AG08395 (cell line): Measurements from ENCODE around the gene OR6Y1.

Source experiments
- DNase-seq: peaks from one replicate; pipeline ENCODE4 v3.0.0; 2012; ENCODE audit warnings: mixed read lengths, low spot score

The OR6Y1 gene, protein sequence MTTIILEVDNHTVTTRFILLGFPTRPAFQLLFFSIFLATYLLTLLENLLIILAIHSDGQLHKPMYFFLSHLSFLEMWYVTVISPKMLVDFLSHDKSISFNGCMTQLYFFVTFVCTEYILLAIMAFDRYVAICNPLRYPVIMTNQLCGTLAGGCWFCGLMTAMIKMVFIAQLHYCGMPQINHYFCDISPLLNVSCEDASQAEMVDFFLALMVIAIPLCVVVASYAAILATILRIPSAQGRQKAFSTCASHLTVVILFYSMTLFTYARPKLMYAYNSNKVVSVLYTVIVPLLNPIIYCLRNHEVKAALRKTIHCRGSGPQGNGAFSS

DNA sequence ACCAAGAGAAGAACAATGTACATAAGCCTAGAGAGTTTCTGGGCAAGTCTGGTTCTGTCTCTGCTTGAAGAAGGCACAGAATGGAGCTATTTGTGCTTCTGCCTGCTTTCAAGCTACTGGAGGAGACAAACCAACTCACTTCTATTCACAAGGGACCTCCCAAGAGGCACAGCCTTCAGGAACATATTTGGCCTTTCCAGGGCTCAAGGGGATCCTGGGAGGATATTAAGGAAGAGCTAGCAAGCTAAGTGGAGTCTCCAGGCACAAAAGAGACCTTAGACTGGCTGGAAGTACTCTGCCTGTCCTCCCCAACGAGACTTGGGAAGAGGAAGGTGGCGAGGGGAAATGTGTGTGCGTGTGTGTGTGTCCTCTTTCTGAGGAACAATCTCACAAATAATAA is at the start of gene OR6Y1:
TSS of gene OR6Y1 (minus strand) at position 54 of the 400 bp plus-strand sequence. CDS start 6,300 bp downstream, outside the sequence.
- DNase-seq, result no peak

DNA sequence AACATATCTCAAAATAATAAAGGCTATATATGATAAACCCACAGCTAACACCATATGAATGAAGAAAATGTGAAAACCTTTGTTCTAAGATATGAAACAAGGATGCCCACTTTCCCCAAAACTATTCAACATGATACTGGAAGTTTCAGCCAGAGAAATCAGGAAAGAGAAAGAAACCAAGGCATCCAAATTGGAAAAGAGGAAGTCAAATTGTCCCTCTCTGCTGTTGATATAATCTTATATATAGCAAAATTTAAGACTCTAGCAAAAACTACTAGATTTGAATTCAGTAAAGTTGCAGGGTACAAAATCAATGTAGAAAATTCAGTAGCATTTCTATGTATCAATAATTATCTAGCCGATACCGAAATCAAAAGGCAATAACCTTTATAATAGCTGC is 46.5 kb upstream of the OR6Y1 start:
- no peak for DNase-seq

DNA sequence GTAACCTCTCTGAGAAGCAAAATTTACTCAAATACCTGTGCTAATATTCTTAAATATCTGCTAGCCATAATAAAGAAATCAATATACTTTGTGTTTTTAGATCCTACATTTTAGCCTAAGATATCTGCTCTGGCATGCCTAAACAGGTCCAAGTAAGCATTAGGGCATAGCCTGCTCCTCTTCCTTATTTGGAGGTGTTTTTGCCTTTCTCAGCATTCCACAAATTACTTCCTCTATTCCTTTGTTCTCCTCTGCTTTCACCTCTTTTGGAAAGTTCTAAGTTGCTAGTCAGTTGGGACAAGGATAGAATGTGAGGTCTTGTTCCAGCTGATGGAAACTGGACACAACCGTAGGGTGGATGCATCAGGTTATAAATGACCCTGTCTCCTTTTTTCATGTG is 32.7 kb upstream of the OR6Y1 start:
- DNase-seq, result no peak

DNA sequence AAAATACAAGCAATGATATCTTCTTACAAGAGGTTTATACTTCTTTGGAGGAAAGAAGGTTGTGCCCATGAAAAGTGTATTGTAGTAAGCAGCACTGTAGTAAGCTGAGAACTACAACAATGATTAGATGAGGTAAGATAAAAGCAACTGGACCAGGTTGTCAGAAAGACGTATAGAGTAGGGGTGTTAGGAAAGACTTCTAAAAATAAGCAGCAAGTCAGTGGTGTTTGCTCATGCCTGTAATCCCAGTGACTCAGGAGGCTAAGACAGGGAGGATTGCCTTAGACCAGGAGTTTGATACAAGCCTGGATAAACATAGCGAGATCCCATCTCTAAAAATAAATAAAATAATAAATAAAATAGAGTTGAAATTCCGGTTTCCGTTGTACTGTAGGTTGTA is 29.8 kb upstream of the OR6Y1 start:
- DNase-seq, result no peak

DNA sequence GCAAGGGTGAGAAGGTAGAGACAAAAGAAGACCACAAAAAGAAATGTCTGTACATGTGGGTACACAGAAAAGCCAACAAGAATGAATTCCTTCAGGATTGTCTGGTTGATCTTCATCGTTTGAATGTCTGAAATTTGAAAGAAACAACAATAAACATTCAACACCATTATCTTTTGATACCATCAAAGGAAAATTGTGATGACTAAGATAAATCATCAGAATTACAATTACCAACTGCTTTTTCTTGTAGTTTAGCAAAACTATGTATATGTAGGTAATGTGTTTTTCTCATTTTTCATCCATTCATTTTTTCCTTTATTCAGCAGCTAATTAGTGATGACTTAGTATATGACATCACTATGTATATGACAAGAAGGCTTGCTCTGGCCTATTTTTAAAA is 25.5 kb upstream of the OR6Y1 start, which contains the start of gene OR10X1:
TSS of gene OR10X1 (minus strand) at position 167 of the 400 bp plus-strand sequence. CDS start at position 167, 0 bp downstream.
- no peak for DNase-seq

DNA sequence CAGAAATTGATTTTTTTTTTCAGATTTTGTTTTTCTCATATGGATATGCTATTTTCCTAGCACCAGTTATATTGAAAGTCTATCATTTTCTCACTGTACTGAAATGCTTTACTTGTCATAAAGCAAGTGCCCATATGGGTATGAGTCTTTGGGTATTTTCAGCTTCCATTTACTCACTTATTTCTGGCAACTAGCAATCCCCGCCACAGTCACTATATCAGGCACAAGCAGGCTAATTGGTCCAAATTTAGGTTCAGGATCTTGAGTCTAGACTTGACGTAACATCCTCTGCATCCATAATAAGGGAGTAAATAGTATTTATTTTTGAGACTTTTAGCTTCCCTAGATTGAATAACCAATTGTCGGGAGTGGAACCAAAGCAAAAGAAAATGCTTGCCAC is 23.4 kb upstream of the OR6Y1 start:
- no peak for DNase-seq

DNA sequence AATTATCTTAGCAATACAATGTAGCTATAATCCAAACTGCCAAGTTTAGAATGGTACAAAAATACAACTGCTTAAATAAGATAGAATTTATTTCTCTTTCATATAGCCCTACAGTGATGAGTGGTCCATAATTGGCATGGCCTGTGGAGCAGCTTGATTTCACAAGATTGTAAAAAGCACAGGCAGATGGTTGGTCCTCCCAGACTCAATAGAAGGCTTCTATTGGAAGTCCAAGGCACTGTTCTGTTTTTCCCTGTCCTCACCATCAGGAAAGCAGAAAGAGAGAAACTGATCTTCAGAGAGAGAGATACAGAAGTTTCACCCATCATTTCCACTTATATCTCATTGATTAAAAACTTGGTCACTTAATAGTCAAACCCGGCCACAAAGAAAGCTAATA is 18.0 kb upstream of the OR6Y1 start:
- DNase-seq, result no peak

DNA sequence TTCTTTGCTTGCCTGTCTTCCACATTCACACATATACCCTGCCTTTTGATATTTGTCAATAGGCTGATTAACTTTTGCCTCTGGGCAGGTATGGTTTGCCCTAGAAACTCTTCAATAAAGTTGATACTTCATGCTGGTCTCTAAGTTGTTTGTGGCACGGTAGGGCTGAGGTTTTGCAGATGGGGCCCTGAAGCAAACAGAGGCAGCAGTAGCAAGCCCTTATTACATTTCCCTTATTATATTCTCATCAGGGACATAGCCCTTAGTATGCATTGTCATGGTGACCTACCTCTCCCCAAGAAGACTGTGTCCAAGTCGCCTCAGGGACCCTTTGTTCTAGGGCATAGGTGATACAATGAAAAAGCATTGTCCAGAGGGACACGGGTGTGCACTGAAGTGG is 16.3 kb upstream of the OR6Y1 start, which contains the start of gene OR6P1:
TSS of gene OR6P1 (minus strand) at position 101 of the 400 bp plus-strand sequence. CDS start 6,976 bp downstream, outside the sequence.
- no peak for DNase-seq

DNA sequence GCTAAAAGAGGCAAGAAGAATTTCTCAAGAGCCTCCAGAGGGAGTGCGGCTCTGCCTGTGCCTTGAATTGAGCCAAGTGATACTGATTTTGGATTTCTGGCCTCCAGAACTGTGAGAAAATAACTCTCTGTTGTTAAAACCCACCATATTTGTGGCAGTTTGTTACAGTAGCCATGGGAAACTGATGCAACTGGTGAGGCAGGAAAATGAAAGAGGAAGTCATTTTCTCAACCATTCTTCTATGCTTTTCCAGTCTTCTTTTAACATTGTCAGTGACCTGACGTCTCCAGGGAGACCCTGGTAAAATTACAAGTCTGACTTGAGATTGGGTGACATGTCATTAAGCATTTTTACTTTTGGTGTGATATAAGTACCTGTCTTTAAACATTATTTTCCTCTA is 10.4 kb upstream of the OR6Y1 start:
- DNase-seq, result no peak

DNA sequence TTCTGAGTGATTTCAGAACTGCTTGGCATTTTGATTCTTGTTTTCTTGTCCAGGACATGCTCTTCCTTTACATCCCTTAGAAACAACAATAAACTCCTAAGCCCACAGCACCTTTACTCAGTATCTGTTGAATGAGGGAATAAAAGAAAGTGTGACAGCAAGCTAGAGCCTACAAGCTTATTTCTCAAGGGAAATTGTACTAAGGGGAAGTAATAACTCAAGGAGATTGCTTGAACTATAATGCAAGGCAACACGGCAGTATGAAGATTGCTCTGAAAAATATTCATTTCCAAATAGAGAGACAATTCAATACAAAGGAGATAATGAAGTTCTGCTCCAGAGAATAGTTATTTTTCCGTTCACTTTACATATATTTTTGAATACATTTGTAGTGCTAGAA is 9.6 kb upstream of the OR6Y1 start:
- DNase-seq, result no peak

DNA sequence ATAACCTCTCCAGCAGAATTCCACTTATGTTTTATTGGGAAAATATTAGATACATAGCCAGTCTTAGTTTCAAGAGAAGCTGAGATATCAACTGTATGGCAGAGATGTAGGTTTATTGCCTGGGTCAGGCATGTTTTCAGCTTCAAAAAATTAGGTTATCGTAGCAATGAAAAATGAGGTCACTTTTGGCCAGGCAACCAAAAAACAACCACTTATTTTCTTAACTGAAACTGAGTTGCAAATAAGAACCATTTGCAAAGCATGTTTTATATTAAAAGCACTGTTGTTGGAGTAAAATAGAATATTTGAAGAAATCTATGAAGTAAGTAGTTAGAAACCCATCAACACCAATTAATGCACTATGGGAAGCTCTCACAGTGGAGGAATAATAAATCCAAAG is 5.5 kb upstream of the OR6Y1 start:
- DNase-seq, result no peak

DNA sequence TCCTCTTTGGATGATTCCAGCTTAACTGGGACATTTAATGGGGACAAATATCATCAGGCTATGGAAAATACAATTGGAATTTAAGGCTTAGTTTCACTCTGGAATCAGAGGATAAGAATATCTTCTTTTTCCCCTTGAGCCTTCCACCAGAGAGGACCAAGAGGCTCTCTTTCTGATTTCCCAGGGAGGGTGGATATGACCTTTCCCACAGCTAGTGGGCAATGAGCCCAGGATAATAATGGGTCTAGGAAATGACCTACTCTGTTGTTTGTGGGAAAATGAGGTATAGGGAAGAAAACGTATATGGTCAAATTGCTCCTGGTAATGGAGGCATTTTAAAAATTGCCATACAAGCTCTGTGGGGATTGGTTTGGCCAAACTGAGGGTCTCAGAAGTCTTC is 1.9 kb downstream of the OR6Y1 start:
- DNase-seq, result no peak

DNA sequence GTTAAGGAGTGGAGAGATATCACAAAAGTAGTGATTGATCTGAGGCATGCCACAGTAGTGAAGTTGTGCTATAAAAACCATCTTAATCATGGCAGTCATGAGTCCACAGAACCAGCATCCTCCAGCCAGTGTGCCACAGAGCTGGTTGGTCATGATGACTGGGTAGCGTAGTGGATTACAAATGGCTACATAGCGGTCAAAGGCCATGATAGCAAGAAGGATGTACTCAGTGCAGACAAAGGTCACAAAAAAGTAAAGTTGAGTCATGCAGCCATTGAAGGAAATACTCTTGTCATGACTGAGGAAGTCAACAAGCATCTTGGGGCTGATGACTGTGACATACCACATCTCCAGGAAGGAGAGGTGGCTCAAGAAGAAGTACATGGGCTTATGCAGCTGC is 6.7 kb downstream of the OR6Y1 start:
- no peak for DNase-seq

DNA sequence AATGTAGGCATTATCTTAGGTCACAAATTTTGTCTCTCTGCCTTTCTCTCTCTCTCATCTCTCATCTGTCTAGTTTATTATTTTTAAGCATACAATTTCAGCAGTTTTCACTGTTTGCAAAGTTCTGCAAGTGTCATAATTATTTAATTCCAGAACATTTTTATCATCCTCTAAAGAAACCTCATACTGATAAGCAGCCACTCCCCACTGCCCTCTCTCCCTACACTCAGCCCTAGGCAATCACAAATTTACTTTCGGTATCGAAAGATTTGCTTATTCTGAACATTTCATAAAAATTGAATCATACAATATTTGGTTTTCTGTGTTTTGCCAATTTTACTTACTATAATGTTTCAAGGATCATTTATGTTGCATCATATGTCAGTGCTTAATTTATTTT is 16.6 kb downstream of the OR6Y1 start:
- DNase-seq, result no peak

DNA sequence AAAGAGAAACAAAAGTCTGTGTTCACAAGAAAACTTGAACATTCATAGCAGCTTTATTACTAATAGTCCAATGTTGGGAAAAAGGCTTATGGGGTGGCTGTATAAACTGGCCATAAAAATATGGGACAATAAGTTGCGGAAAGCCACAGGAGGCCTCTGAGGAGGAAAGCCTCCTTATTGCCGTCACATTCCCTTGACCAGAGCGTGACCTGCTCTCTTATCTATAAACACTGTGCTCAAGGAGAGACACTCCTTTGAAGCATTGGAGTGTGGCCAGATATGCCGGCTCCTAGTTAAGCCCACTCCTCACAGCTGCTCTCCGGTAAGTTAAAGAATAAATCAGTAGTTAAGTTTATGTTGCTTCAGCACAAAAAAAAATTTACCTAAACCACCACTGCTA is 19.7 kb downstream of the OR6Y1 start:
- no peak for DNase-seq

DNA sequence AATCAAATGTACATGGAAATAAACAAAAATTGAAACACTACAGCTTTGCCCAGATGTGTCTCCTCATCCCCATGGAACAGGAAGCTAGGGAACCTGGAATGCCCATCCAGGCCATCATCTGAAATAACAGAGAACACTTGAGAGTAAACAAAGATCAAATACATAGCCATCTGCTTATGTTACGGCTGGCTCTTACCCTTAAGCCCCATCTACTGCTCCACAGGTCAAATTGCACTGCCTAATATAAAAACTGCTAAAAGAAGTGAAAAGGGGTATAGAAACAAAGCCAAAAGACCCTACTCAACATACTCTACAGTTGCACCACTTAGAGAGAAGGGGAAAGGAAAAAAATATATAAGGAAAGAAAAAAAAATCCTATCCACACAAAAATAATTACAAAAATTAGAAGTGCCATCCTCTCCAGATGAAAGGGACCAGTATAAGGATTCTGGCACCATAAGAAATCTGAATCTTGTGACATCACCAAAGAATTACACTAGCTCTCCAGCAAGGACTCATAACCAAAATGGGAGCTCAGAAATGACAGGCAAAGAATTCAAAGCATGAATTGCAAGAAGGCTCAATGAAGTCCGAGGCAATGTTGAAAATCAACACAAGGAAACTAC is 26.9 kb downstream of the OR6Y1 start:
- no peak for DNase-seq

DNA sequence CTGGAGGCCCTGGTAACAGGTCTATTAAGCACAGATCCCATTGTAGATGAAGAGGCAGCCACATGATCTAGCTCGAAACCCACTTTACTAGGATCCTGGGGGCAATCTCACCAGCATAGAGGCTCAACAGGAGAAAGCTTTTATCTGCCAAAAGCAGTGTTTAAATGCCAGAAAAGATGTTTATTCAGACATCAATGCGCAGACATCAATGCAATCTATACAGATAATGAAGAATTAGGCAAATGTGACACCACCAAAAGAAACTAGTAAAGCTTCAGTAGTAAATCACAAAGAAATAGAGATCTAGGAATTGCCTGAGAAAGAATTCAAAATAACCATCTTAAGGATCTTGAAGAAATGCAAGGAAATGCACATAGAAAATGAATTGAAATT is 32.5 kb downstream of the OR6Y1 start:
- no peak for DNase-seq

DNA sequence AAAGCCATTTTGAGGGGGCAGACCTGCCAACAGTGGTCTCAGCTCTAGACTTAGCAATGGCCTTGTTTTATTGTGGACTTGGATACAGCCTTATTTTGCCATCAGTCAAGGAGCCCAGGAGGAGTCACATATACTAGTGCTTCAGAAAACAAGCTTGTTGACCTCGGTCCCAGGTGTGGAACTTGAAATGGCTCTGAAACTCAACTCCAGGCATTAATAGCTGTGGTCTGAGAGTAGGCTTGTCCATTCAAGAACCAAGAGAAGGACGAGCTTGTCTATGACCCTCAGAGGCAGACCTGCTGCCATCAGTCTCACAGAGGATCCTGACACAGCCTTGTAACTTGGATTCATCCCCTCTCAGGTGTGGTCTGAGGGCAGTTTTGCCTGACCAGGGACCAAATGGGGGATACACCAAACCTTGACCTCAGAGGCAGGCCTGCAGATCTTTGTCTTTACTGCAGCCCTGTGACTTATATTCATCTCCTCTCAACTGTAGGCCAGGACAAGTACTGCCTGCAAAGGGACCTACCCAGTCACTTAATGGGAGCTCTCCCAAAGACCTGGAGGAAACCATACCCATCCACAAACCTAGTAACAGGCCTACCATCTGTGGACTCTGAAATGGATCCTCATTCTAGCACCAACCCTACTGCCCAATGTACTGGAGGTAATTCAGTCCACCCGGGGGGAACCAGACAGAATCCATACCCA is 33.1 kb downstream of the OR6Y1 start:
- no peak for DNase-seq

DNA sequence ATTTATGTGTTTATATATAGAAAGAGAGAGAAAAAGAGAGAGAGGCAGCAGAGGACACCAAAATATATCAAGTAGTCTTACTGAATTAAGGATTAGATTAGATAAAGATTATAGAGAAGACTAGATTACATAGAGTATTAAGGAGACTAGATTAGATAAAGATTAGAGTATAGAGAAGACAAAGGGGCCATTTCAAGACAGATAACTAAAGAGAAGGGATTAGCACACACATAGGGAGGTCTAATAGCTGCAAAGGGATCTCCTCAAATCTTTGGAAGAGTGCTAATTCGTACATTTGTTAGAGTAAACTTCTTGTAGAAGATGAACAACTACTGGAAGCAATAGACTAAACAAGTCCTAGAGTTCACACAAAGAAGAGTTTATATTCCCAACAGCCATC is 34.2 kb downstream of the OR6Y1 start:
- no peak for DNase-seq

DNA sequence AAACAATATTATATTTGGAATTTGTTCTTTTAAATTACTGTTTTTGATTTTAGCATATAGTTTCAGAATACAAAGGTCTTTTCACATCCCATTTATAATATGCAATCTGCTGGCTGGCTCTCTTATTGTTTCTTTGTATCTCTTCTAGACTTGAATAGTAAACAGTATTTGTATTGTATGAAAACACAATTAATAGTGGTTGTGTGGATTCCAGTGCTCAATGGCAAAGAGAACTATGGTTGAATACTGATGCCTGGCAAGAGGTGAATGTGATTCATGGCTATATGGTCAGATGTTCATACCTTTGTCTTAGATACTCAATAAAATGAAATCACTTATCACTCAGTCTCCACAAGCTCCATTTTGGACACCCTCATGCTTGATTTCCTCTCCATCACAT is 37.2 kb downstream of the OR6Y1 start:
- DNase-seq, result no peak

DNA sequence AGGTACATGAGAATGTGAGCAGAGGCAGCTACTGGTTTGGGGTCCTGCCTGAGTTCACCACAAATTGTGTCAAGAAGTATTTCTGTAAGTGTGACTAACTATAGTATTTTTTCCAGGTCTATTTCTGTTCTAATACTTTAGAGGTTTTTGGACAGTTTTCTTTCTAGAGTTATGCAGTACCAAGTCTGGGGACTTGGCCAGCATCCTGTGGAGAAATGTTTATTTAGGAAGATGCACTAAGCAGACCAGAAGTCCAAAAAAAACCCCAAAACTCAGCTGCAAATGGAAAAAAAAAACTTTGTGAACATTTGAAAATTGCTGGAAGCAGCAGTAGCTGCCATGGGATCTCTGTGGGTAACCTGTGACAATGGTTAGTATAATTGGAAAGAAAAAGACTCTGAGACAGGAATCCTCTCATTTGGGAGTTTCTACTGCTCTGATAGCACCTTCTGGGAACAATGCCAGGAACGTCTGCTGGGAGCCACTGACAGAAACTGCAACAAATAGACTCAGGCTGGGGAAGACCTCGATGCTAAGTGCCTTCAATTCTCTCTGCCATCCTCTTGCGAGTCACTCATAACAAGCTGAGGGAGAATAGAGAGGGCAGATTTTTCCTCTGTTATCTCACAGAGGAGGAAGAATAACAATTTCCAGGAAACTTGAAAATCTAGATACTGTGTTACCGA is 44.6 kb downstream of the OR6Y1 start:
- DNase-seq, result no peak

DNA sequence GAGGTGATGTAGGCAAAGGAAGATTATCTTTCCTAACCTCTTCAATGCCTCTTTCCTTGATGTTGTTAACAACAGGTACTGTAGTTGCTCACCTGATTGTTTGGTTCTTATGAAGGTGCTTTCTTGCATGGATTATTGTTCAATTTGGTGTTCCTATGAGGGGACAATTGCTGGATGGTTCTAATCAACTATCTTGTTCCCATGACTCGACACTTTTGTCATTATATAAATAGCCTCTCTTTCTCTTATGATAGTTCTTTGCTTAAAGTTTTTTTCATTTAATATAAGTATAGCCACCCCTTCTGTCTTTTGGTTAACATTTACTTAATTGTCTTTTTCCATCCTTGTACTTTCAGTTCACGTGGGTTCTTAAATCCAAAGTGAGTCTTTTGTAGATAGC is 46.7 kb downstream of the OR6Y1 start:
- DNase-seq, result no peak
